GM21717 (cell line): Measurements from ENCODE around the gene PRAMEF14.
"Not testable (repeated sequence)": the region's sequence is repeated elsewhere in the genome, so short reads cannot be mapped to it uniquely, and the experiment has no call there.

Experiments used
- ATAC-seq: cut with Tn5 transposase; IDR thresholded peaks from one replicate; pipeline ENCODE4 v1.9.1; 2021; ENCODE audit warnings: mild to moderate bottlenecking, moderate library complexity; ENCODE audit not compliant: unreplicated experiment

Gene PRAMEF14

GRCh38 chr1:13347034-13347433 lies at the start of gene PRAMEF14:
TSS of gene PRAMEF14 (minus strand) at chr1:13347134. CDS start at chr1:13345314, 1,820 bp downstream.
- not testable (repeated sequence) for ATAC-seq

DNA sequence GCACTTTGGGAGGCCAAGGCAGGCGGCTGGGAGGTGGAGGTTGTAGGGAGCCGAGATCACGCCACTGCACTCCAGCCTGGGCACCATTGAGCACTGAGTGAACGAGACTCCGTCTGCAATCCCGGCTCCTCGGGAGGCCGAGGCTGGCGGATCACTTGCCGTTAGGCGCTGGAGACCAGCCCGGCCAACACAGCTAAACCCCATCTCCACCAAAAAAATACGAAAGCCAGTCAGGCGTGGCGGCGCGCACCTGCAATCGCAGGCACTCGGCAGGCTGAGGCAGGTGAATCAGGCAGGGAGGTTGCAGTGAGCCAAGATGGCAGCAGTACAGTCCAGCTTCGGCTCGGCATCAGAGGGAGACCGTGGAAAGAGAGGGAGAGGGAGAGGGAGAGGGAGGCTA lies 48.4 kb upstream of the PRAMEF14 start:
- ATAC-seq = not testable (repeated sequence)

GRCh38 chr1:13394761-13395160 lies 47.8 kb upstream of the PRAMEF14 start:
- ATAC-seq = not testable (repeated sequence)

DNA sequence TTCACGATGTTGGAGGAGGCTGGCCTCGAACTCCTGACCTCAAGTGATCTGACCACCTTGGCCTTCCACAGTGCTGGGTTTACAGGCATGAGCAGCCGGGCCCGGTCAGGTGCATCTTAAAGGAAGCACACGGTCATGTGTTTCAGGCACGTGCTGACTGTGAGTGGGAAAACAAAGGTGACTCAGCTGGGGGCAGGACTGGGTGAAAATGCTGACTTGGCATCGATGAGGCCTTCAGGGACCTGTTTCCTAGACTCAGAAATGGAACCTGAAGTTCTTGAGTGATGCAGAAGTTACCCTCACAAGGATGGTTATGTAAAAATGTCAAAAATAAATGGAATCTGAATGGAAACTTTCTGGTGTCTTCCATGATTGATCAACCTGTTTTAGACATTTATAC lies 46.1 kb upstream of the PRAMEF14 start:
- not testable (repeated sequence) for ATAC-seq

- not testable (repeated sequence) for ATAC-seq
Measured at GRCh38 chr1:13389332-13389731, 42.4 kb upstream of the PRAMEF14 start, which contains the start of gene PRAMEF17. TSS of gene PRAMEF17 (plus strand) at chr1:13389632. CDS start at chr1:13389658, 26 bp downstream.

DNA sequence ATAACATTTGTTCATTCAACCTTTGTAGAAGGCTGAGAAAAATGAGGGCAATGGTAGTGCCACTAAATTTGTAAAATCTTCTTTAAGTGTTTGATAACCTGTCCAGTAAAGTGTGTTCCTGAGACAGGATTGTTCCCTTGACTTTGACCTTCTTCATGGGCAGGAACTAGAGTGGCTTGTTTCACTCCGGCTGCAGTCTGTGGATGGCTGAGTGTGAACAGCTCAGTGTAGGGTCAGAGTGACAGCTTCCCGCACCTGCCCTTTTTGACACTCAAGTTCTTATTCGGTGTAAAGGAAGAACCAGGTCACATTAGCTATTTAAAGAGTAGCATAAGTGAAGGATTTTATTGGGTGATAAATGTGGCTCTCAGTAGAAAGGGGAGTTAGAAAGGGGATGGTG lies 33.4 kb upstream of the PRAMEF14 start:
- ATAC-seq = not testable (repeated sequence)

GRCh38 chr1:13378983-13379382 lies 32.0 kb upstream of the PRAMEF14 start:
- not testable (repeated sequence) for ATAC-seq

GRCh38 chr1:13368544-13368943 lies 21.6 kb upstream of the PRAMEF14 start:
- not testable (repeated sequence) for ATAC-seq

- ATAC-seq = not testable (repeated sequence)
Measured at GRCh38 chr1:13366536-13366935, 19.6 kb upstream of the PRAMEF14 start.

DNA sequence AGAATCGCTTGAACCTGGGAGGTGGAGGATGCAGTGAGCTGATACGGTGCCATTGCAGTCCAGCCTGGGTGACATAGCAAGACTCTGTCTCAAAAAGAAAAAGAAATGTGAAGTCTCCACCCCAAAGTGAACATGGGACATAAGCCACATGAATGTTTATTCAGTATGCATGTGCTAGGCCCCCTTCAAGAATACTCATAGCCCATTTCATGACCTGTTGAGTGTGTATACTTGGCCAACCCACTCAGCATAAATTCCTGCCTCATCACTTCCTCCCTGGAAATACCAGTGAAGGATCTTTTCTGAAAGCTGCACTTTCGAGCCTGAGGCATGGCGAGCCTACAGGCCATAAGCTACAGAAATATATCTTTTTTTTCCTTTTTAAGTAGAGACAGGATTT lies 18.0 kb upstream of the PRAMEF14 start:
- ATAC-seq = not testable (repeated sequence)

DNA sequence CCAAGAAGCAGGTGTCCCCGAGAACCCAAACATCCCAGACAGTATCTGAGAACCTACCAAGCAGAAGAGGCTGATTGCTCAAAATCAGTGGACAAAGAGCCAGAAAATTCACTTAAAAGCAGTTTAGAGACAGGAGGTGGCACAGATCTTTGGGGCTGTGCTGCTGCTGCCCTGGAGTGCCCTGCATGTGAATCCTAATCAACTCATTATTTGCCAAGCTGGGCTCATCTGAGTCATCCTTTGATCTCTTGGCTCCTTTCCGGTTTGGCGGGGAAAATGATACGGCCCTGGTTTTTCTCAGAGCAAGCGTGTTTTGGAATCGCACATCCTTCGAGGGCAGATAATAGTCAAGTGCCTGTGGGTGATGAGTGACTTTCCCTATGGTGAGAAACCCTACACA lies 15.4 kb upstream of the PRAMEF14 start:
- ATAC-seq = not testable (repeated sequence)

- ATAC-seq = not testable (repeated sequence)
Measured at GRCh38 chr1:13356774-13357173, 9.8 kb upstream of the PRAMEF14 start.

DNA sequence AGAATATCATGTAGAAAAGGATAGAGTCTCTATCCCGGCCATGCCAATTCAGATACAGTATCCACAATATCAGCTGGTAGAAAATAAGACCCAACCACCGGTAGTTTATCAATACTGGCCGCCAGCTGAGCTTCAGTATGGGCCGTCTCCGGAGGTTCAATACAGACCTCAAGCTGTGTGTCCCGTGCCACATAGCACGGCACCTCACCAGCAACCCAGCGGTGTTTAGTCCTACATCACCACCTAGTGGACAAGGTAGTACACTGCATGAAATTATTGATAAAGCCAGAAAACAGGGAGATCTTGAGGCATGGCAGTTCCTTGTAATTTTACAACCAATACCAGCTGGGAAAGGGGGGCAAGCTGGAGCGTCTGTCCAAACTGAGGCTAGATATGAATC lies 7.5 kb upstream of the PRAMEF14 start:
- not testable (repeated sequence) for ATAC-seq

GRCh38 chr1:13353476-13353875 lies 6.5 kb upstream of the PRAMEF14 start:
- ATAC-seq = not testable (repeated sequence)

DNA sequence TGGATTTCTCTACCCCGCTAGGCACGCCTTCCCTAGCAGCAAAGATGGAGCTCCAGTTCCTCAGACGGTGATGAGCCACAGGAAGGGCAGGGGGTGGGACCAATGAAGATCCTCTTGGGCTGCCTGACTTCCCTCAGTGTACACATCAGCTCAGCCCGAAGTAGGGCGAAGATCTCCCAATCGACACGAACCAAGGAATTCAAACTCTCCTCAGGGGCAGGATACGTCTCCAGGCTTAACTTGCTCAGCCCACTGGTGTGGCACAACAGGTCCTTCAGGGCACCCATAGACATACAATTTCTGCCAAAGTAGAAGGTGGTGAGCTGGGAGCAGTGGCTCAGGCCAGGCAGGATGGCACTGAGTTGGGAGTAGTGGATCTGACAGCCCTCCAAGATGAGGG lies 4.4 kb downstream of the PRAMEF14 start:
- not testable (repeated sequence) for ATAC-seq

DNA sequence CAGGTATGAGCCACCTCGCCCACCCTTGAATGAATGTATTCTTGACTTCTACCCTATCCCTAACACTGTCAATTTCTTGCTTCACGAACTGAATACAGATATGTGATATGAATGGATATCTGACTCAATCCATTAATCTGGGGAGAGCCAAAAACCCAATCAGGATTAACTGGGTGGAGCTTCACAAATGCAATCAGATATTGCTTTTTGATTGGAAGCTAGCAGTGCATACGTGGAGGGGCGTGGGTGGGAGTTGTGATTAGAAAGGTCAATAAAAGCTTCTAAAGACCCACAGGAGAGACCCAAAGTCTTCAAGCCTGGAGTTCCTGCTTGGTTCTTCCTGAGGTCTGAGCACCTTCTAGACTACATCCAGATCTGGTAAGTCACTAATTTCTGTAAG lies 31.7 kb downstream of the PRAMEF14 start, which contains the start of gene PRAMEF15:
TSS of gene PRAMEF15 (plus strand) at position 301 of the 400 bp plus-strand sequence. CDS start 2,827 bp downstream, outside the sequence.
- not testable (repeated sequence) for ATAC-seq

DNA sequence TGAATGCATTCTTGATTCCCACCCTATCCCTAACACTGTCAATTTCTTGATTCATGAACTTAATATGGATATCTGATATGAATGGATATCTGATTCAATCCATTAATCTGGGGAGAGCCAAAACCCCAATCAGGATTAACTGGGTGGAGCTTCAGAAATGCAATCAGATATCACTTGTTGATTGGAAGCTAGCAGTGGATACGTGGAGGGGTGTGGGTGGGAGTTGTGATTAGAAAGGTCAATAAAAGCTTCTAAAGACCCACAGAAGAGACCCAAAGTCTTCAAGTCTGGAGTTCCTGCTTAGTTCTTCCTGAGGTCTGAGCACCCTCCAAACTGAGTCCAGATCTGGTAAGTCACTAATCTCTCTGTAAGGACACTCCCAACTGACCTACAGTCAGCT lies 43.7 kb downstream of the PRAMEF14 start, which contains the start of gene PRAMEF33:
TSS of gene PRAMEF33 (plus strand) at position 301 of the 400 bp plus-strand sequence. CDS start 2,416 bp downstream, outside the sequence.
- ATAC-seq = not testable (repeated sequence)

GRCh38 chr1:13302197-13302596 lies 44.7 kb downstream of the PRAMEF14 start:
- ATAC-seq = not testable (repeated sequence)

DNA sequence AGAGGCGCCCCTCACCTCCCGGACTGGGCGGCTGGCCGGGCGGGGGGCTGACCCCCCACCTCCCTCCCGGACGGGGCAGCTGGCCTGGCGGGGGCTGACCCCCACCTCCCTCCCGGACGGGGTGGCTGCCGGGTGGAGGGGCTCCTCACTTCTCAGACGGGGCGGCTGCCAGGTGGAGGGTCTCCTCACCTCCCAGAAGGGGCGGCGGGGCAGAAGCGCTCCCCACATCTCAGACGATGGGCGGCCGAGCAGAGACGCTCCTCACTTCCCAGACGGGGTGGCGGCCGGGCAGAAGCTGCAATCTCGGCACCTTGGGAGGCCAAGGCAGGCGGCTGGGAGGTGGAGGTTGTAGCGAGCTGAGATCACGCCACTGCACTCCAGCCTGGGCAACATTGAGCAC lies 48.2 kb downstream of the PRAMEF14 start:
- ATAC-seq = not testable (repeated sequence)

DNA sequence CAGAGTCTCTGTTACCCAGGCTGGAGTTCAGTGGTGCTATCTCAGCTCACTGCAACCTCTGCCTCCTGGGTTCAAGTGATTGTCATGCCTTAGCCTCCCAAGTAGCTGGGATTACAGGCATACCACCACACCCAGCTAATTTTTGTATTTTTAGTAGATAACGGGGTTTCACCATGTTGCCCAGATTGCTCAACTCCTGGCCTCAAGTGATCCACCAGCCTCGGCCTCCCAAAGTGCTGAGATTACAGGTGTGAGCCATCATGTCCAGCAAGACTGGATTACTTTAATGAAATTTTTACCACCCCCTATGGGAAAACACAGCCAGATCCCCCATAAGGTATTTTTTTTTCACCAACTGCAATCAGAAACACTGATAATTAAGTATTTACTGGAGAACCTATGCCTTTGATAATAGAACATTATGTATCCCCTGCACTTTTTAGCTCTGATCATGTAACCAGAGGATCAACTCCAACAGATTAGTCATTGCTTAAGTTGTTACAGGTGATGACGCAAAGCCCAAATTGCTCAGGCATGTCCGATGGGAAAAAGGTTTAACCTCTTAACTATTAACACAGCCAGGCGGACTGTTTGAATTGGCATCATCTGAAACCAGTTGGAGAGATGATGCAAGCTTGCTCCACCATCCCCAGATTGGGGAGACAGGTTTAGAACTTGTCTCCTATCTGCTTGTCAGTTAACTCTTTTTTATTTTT lies 49.6 kb downstream of the PRAMEF14 start:
- not testable (repeated sequence) for ATAC-seq
